Activated CD4-positive, alpha-beta T cell treated with anti-CD3 and anti-CD28 coated beads, Interleukin-2, amount 50 U/mL, for 1 hour (primary cell): Measurements from ENCODE around the gene ABCC1.
"Not testable (repeated sequence)": the region's sequence is repeated elsewhere in the genome, so short reads cannot be mapped to it uniquely, and the experiment has no call there.

Source experiments
- DNase-seq: peaks from one replicate; pipeline ENCODE4 v3.0.0-alpha.2; 2020

Gene ABCC1

GRCh38 chr16:16166949-16167348, 217.5 kb downstream of the ABCC1 start:
- no peak for DNase-seq

DNA sequence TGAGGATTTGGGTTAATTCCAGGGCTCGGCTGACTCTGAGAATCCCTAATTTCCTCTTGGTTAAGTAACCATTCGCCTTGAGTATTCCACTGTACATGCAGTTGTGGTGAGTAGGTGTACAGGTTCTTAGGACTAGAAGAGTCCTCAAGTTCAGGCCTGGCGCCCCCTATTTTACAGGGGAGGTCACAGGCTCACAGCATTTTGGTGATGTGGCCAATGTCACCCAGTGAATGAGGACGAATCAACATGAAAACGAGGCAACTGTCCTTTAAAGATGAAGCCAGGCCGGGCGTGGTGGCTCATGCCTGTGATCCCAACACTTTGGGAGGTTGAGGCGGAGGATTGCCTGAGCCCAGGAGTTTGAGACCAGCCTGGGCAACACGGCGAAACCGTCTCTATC, 218.5 kb downstream of the ABCC1 start:
- no peak for DNase-seq

GRCh38 chr16:16168431-16168830, 219.0 kb downstream of the ABCC1 start:
- no peak for DNase-seq

DNA sequence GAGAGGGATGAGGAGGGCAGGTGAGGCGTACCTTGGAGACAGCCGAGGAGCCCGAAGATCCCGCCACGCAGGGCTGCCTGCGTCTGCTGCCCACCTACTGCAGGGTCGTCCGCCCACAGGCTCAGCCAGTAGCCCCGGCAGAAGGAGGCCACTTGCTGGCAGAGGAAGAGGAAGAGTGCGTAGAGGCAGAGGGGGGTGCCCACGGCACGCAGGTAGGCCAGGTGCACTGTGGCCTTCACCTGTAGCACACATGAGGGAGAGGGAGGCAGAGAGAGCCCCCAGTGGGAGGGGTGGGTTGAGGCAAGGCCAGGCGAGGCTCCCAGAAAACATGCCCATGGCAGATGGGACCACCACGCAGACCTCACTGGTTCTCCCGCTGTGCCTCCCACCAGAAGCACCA, 220.2 kb downstream of the ABCC1 start:
- DNase-seq: no peak

GRCh38 chr16:16171332-16171919, 222.0 kb downstream of the ABCC1 start:
- no peak for DNase-seq

DNA sequence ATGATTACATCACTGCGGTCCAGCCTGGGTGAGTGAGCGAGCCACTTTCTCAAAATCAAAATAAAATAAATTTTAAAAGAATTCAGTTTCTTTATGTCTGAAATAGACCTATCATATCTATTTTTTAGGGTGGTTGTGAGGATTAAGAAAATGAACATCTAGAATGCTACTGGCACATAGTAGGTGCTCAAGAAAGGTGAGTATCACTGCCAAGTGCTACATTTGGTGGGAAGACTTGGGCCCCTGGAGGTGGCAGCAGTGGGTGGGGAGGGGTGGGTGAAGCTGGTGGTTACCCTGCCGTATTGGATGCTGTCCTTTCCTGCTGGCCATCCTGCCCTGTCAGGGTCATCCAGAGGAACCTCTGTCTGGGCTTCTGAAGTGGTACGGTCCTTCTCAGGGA, 223.6 kb downstream of the ABCC1 start:
- no peak for DNase-seq

- no peak for DNase-seq
Observed at GRCh38 chr16:16175296-16175695, 225.9 kb downstream of the ABCC1 start.

DNA sequence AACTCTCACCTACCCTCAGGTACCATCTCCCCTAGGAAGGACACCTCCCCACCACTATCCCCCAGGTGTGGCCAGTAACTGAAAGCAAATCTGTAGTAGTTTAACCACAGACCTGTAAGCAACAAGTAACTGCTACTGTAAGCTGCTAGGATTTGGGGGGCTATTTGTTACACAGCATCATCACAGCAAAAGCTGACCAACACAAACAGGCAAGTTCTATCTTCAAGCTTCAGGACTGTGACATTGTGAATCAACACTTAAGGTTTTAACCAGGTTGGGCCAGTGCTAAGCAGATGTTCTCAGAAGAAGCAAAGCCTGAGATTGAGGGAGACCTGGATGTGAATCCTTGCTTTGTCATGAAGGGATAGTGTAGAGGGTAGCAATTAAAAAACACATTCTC, 226.9 kb downstream of the ABCC1 start:
- no peak for DNase-seq

- DNase-seq: no peak
Observed at GRCh38 chr16:16178455-16179162, 229.2 kb downstream of the ABCC1 start.

GRCh38 chr16:16181748-16182147, 232.3 kb downstream of the ABCC1 start:
- DNase-seq: not testable (repeated sequence)

DNA sequence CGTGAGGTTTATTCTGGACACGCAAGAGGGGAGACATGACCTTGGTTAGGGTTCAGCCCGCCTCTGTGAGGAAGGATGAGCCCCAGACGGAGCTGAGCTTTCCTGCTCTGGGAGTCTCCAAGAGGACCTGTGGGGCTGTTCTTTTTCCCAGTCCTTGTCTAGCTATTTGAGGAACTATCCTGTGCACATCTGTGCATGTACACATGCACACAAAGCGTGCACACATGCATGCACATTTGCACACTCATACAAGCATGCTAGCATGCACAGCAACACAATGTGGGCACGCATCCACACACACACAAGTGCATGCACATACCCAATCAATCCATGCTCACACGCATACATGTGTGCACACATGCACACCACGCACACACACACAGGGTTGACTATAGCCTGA, 233.5 kb downstream of the ABCC1 start:
- DNase-seq: no peak

DNA sequence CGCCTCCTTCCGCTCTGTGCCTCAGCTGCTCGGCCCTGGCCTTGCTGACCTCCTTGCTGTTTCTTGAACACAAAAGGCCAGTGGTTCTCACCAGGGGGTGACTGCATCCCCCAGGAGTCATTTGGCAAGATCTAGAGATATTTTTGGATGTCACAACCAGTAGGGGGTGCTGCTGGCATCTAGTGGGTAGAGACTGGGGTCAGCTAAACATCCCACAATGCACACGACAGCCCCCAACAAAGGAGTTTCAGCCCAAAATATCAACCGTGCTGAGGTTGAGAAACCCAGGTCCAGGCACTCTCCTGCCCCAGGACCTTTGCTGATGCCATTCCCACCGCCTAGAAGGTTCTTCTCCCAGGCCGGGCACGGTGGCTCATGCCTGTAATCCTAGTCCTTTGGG, 234.1 kb downstream of the ABCC1 start:
- DNase-seq: no peak

- no peak for DNase-seq
Observed at GRCh38 chr16:16184594-16184993, 235.2 kb downstream of the ABCC1 start.

DNA sequence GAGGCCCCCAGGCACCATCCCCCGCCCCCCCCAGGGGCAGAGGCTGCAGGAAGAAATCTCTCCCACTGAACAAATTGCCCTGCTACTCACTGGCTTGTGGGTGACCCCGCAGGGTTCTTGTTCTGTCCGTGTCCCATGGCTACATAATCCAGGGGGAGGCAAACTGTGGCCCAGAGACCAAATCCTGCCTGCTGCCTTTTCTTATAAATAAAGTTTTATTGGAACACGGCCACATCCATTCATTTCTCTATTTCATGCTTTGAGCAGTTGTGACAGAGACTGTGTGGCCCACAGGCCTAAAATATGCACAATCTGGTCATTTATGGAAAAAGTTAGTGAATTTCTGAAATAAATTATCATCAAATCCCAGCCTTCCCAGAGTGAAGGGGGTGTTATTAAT, 235.7 kb downstream of the ABCC1 start:
- DNase-seq: no peak

DNA sequence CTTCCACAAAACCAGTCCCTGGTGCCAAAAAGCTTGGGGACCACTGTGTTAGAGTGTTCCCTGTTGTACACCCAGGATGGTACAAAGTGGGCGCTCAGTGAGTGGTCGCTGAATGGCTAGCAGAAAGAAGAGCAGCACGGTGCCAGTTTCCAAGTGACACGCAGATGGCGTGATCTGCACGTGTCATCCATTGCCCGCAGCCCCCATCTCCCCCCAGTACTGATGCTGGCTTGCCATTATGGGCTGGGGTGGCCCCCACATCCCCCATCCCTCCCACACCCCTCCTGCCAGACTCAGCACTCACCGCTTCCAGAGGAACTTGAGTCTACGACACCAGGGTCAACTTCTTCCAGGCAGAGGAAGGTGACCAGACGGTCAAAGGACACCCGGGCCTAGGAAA, 237.4 kb downstream of the ABCC1 start:
- no peak for DNase-seq

GRCh38 chr16:16188827-16189226, 239.4 kb downstream of the ABCC1 start:
- DNase-seq: no peak

DNA sequence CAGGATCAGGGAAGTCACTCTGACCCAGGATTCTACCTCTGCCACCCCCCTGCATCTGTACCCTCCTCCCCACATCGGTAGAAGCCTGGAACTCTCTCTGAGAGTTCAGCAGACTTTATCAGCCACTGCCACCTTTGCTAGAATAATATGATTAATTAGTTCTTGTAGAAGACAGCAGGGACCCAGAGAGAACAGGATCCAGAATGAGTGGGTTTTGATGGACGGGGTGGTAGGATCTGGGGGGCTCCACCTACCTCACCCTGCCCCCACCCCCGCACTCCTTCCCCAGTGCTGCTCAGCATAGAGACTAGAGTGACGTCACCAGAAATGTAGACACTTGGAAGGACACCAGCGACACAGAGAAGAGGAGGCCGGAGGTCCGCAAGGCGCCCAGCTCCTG, 240.4 kb downstream of the ABCC1 start:
- no peak for DNase-seq

GRCh38 chr16:16190546-16190945, 241.1 kb downstream of the ABCC1 start:
- no peak for DNase-seq

DNA sequence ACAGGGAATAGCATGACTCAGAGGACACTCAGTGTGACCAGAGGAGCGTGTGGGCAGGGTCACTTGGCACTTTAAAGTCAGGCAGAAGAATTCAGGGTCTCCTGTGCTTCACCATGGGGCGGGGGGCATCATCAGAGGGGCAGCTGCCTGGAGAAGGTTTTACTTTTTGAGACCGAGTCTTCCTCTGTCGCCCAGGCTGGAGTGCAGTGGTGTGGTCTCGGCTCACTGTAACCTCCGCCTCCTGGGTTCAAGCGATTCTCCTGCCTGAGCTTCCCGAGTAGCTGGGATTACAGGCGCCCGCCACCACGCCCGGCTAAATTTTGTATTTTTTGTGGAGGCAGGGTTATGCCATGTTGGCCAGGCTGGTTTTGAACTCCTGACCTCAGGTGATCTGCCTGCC, 241.6 kb downstream of the ABCC1 start:
- not testable (repeated sequence) for DNase-seq

- DNase-seq: no peak
Observed at GRCh38 chr16:16191493-16192167, 242.2 kb downstream of the ABCC1 start.
